ENCODE data around the gene IFITM10. TPM values are rescaled to one million over a fixed set of nuclear protein-coding genes. Genes with fewer than 3 reads are reported as not detected.

IFITM10 gene
- total and polyA plus RNA-seq, 11 donors: 0.12 to 3.6 (median 0.54) TPM

- DNase-seq: no peak
- no peak for TF ChIP-seq POLR2A (IDR thresholded peaks at IDR 0.05)
- no peak for TF ChIP-seq CTCF (IDR thresholded peaks at IDR 0.05)
- Histone ChIP-seq H3K27me3 (peaks cover 0 to 26% (median 0%) of the 10 kb centered on the region in 9 donors), H3K4me1 (peaks cover 0 to 50% (median 0%) of the 10 kb centered on the region in 12 donors), H3K9me3 (peaks cover 0 to 5% (median 0%) of the 10 kb centered on the region in 12 donors), H3K4me3 (no peak overlapping the region), H3K36me3 (no peaks in the 10 kb centered on the region), H3K27ac (no peak overlapping the region)
- 89 to 91% (median 89%) methylated on average over 11 of the region's 11 CpGs for WGBS, 4 donors
- intact Hi-C loops (cut with DNase I): loop anchor here in 1 of 10 donors (10.0 kb wide), 1 partner anchor 48 kb away; no protein-coding TSS in a partner anchor
- ATAC-seq: no peak
Observed at GRCh38 chr11:1776331-1776851, 26.0 kb upstream of the IFITM10 start.

GRCh38 chr11:1774886-1775285, 24.5 kb upstream of the IFITM10 start:
- intact Hi-C loops (cut with DNase I): loop anchor here in 1 of 10 donors (10.0 kb wide), 1 partner anchor 50 kb away; no protein-coding TSS in a partner anchor
- TF ChIP-seq CTCF (IDR thresholded peaks at IDR 0.05) (no peak), POLR2A (IDR thresholded peaks at IDR 0.05) (no peak)
- Histone ChIP-seq H3K9me3 (peaks cover 0 to 5% (median 0%) of the 10 kb centered on the region in 12 donors), H3K4me3 (no peak overlapping the region), H3K4me1 (peaks cover 0 to 45% (median 0%) of the 10 kb centered on the region in 12 donors), H3K36me3 (no peaks in the 10 kb centered on the region), H3K27me3 (peaks cover 0 to 18% (median 0%) of the 10 kb centered on the region in 9 donors), H3K27ac (no peak overlapping the region)
- WGBS, 4 donors: 74 to 85% (median 78%) methylated on average over 12 of the region's 12 CpGs
- ATAC-seq: no peak
- DNase-seq: no peak

- H3K36me3 ChIP-seq: no peaks in the 10 kb centered on the region
- intact Hi-C loops (cut with DNase I): loop anchor here in 1 of 10 donors (10.0 kb wide), 1 partner anchor 51 kb away; no protein-coding TSS in a partner anchor
- H3K27ac ChIP-seq: no peak overlapping the region
- no peak overlapping the region for H3K4me3 ChIP-seq
- 90 to 96% (median 92%) methylated on average over 11 of the region's 11 CpGs for WGBS, 4 donors
- H3K27me3 ChIP-seq: peaks cover 0 to 10% (median 0%) of the 10 kb centered on the region in 9 donors
- no peak for TF ChIP-seq POLR2A (IDR thresholded peaks at IDR 0.05)
- no peak for TF ChIP-seq CTCF (IDR thresholded peaks at IDR 0.05)
- H3K4me1 ChIP-seq: peaks cover 0 to 38% (median 0%) of the 10 kb centered on the region in 12 donors
- peaks cover 0 to 5% (median 0%) of the 10 kb centered on the region in 12 donors for H3K9me3 ChIP-seq
- no peak for ATAC-seq
- DNase-seq: no peak
Observed at GRCh38 chr11:1773994-1774550, 23.7 kb upstream of the IFITM10 start.

Measured in heart left ventricle (tissue), 16 donors.